GM12891 (cell line): Measurements from ENCODE around the gene OTULIN.

Experiments
- DNase-seq: peaks from one replicate; pipeline ENCODE4 v3.0.0; 2011; ENCODE audit warnings: low spot score; ENCODE audit not compliant: insufficient read length
- FAIRE-seq: peaks from 2 replicates; lab custom pipeline; 2011; peaks lifted over from hg19 to GRCh38; lab: Jason Lieb, UNC
- PAX5 ChIP-seq: IDR thresholded peaks from 2 replicates; pipeline ENCODE4 v1.6.1; 2011; ENCODE audit warnings: low read length, moderate library complexity, mild to moderate bottlenecking; ENCODE audit not compliant: insufficient read depth, severe bottlenecking
- POLR2A ChIP-seq: IDR thresholded peaks from 2 replicates; pipeline ENCODE4 v1.6.1; 2011; ENCODE audit warnings: low read depth, low read length, control low read depth
- POLR2AphosphoS5 ChIP-seq: IDR thresholded peaks from 2 replicates; pipeline ENCODE4 v1.6.1; 2011; ENCODE audit warnings: low read depth, low read length, control low read depth
- POU2F2 ChIP-seq: IDR thresholded peaks from 2 replicates; pipeline ENCODE4 v1.6.1; 2011; ENCODE audit warnings: low read depth, mild to moderate bottlenecking, control low read depth, low read length, moderate library complexity
- SPI1 ChIP-seq: IDR thresholded peaks from 2 replicates; pipeline ENCODE4 v1.6.1; 2011; ENCODE audit warnings: low read depth, low read length, control low read depth
- TAF1 ChIP-seq: IDR thresholded peaks from 2 replicates; pipeline ENCODE4 v1.6.1; 2011; ENCODE audit warnings: low read depth, low read length, control low read depth

Gene OTULIN

GRCh38 chr5:14715481-14715880 lies 51.0 kb downstream of the OTULIN start:
- DNase-seq, result no peak
- no peak for FAIRE-seq
- TF ChIP-seq POU2F2 (no peak), TAF1 (no peak), SPI1 (no peak), POLR2AphosphoS5 (no peak), POLR2A (no peak), PAX5 (no peak)

GRCh38 chr5:14716755-14717752 lies 52.5 kb downstream of the OTULIN start:
- FAIRE-seq (no peak), DNase-seq (no peak)
- TF ChIP-seq POLR2AphosphoS5 (peak; percentile 8; the same call in 1 of the 2 replicates), TAF1 (no peak), POLR2A (0 out of 2 replicates have a peak, but pooled peaks have one; percentile 7)

GRCh38 chr5:14718778-14719177 lies 54.3 kb downstream of the OTULIN start:
- no peak for FAIRE-seq
- TF ChIP-seq POLR2A (no peak), POU2F2 (no peak), POLR2AphosphoS5 (no peak), PAX5 (no peak), TAF1 (no peak), SPI1 (no peak)

GRCh38 chr5:14720236-14720923 lies 55.9 kb downstream of the OTULIN start:
- DNase-seq (no peak), FAIRE-seq (no peak)
- TF ChIP-seq PAX5, result no peak
- no peak for TF ChIP-seq SPI1

More at GRCh38 chr5:14718778-14719177, 54.3 kb downstream of the OTULIN start:
- no peak for DNase-seq

GRCh38 chr5:14721990-14722656 lies 57.6 kb downstream of the OTULIN start:
- DNase-seq (no peak), FAIRE-seq (no peak)
- no peak for TF ChIP-seq POLR2AphosphoS5
- TF ChIP-seq POLR2A, result no peak
- TF ChIP-seq POU2F2, result no peak
- TF ChIP-seq SPI1, result no peak
- no peak for TF ChIP-seq PAX5
- no peak for TF ChIP-seq TAF1

GRCh38 chr5:14722923-14723322 lies 58.4 kb downstream of the OTULIN start:
- TF ChIP-seq POLR2A, result no peak
- no peak for TF ChIP-seq POU2F2
- no peak for TF ChIP-seq PAX5
- no peak for TF ChIP-seq TAF1
- no peak for TF ChIP-seq SPI1
- TF ChIP-seq POLR2AphosphoS5, result no peak
- FAIRE-seq (no peak), DNase-seq (no peak)

- FAIRE-seq (no peak), DNase-seq (no peak)
- no peak for TF ChIP-seq POU2F2
- peak; percentile 81 for TF ChIP-seq SPI1
- TF ChIP-seq TAF1, result no peak
Measured at GRCh38 chr5:14723701-14724132, 59.2 kb downstream of the OTULIN start.

GRCh38 chr5:14724633-14725032 lies 60.1 kb downstream of the OTULIN start:
- FAIRE-seq, result no peak
- no peak for TF ChIP-seq SPI1
- no peak for TF ChIP-seq TAF1
- no peak for TF ChIP-seq POLR2AphosphoS5
- TF ChIP-seq POU2F2, result no peak
- no peak for TF ChIP-seq PAX5
- TF ChIP-seq POLR2A, result no peak
- no peak for DNase-seq

- FAIRE-seq, result no peak
Measured at GRCh38 chr5:14726066-14726838, 61.7 kb downstream of the OTULIN start.

GRCh38 chr5:14727428-14727865 lies 62.9 kb downstream of the OTULIN start:
- FAIRE-seq (peak; percentile 87), DNase-seq (peak; percentile 50)
- no peak for TF ChIP-seq TAF1
- no peak for TF ChIP-seq POU2F2
- TF ChIP-seq POLR2AphosphoS5, result no peak
- no peak for TF ChIP-seq POLR2A
- TF ChIP-seq PAX5, result no peak

More at GRCh38 chr5:14726066-14726838, 61.7 kb downstream of the OTULIN start:
- no peak for TF ChIP-seq TAF1
- TF ChIP-seq POU2F2, result no peak
- no peak for TF ChIP-seq SPI1
- no peak for TF ChIP-seq POLR2A
- TF ChIP-seq POLR2AphosphoS5, result no peak
- no peak for TF ChIP-seq PAX5
- no peak for DNase-seq
